MM.1S (cell line): ENCODE data around the gene HDAC9.

Experiments used
- EZH2 ChIP-seq: fragments of 300-600 bp; sonication (generic); optimal IDR thresholded peaks from 2 replicates; pipeline ENCODE3; 2017; ENCODE audit warnings: low read depth, mild to moderate bottlenecking, antibody characterized with exemption, low read length, mixed read lengths
- EZH2phosphoT487 ChIP-seq: fragments of 300-600 bp; sonication (generic); IDR thresholded peaks from 2 replicates; pipeline ENCODE4 v1.6.1; 2018; ENCODE audit warnings: antibody characterized with exemption, low read length
- TF ChIP-seq, protein P1 (sequence below): fragments of 300-600 bp; sonication (generic); IDR thresholded peaks from 2 replicates; pipeline ENCODE4 v1.5.1; 2016; ENCODE audit warnings: antibody characterized with exemption, low read length, mixed read lengths

- TF ChIP-seq, protein P1, sequence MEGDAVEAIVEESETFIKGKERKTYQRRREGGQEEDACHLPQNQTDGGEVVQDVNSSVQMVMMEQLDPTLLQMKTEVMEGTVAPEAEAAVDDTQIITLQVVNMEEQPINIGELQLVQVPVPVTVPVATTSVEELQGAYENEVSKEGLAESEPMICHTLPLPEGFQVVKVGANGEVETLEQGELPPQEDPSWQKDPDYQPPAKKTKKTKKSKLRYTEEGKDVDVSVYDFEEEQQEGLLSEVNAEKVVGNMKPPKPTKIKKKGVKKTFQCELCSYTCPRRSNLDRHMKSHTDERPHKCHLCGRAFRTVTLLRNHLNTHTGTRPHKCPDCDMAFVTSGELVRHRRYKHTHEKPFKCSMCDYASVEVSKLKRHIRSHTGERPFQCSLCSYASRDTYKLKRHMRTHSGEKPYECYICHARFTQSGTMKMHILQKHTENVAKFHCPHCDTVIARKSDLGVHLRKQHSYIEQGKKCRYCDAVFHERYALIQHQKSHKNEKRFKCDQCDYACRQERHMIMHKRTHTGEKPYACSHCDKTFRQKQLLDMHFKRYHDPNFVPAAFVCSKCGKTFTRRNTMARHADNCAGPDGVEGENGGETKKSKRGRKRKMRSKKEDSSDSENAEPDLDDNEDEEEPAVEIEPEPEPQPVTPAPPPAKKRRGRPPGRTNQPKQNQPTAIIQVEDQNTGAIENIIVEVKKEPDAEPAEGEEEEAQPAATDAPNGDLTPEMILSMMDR = no peak
- no peak for TF ChIP-seq EZH2phosphoT487
- no peak for TF ChIP-seq EZH2
Observed at GRCh38 chr7:18976715-18977471, 481.3 kb downstream of the HDAC9 start.
